GM10847 (cell line): Measurements from ENCODE around the gene GTF3C6.
A peak's percentile ranks its signal among the peaks of the same experiment; 100 is the strongest.

Experiments used
- POLR2A ChIP-seq: IDR thresholded peaks from 2 replicates; pipeline ENCODE4 v1.6.1; 2011; ENCODE audit not compliant: insufficient read length; ENCODE audit errors: extremely low read depth

GTF3C6 gene, protein sequence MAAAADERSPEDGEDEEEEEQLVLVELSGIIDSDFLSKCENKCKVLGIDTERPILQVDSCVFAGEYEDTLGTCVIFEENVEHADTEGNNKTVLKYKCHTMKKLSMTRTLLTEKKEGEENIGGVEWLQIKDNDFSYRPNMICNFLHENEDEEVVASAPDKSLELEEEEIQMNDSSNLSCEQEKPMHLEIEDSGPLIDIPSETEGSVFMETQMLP

GRCh38 chr6:110958329-110959192, at the start of gene GTF3C6:
TSS of gene GTF3C6 (plus strand) at chr6:110958706. CDS start at chr6:110958770, 64 bp downstream.
- peak; percentile 98 for TF ChIP-seq POLR2A

- TF ChIP-seq POLR2A = no peak
These were observed 27.7 kb upstream of the GTF3C6 start for GRCh38 chr6:110930781-110931180.

GRCh38 chr6:110933912-110934311, 24.6 kb upstream of the GTF3C6 start:
- TF ChIP-seq POLR2A = no peak

DNA sequence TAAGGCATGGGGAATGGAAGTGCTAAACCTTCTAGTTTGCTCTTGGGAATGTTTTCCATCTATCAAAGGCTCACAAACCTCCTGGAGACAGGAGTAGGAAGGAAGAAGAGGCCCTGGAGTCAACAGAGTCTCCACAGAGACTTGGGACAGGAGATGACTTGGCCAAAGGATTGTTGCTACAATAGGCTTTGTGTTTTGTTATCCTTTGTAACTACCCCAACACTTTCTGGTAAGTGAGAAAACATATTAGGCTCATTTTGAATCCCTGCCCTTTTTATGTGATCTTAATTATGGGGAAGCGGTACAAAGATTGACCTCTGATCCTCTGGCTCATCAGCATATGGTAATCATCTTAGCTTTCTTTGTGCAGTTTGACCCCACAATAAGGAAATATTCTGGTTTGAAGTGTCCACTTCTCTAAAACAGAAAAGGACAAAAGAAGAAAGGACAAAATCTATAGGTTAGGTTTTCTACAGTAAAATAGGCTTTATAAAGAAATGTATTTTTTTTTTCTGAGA, 24.1 kb upstream of the GTF3C6 start:
- no peak for TF ChIP-seq POLR2A

GRCh38 chr6:110935171-110935570, 23.3 kb upstream of the GTF3C6 start:
- TF ChIP-seq POLR2A = no peak

GRCh38 chr6:110938171-110938570, 20.3 kb upstream of the GTF3C6 start:
- no peak for TF ChIP-seq POLR2A

GRCh38 chr6:110939429-110940200, 18.9 kb upstream of the GTF3C6 start:
- TF ChIP-seq POLR2A = no peak

DNA sequence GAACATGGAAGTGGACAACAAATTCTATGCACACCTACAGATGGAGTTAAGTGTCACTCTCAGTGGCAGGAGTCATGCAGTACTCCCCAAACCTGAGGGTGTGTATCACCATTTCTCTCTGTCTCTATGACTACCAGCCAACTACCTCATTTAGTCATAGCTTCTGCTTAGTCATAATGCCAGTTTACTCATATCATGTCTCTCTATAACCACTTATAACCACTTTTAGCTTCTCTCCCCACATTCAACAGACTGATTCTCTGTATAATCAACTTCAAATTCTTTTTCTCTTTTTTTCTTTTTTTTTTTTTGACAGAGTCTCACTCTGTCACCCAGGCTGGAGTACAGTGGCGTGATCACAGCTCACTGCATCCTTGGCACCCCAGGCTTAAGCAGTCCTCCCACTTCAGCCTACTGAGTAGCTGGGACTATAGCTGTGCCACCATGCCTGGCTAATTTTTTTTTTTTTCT, 13.8 kb upstream of the GTF3C6 start:
- TF ChIP-seq POLR2A = no peak

- TF ChIP-seq POLR2A = no peak
These were observed 12.0 kb upstream of the GTF3C6 start for GRCh38 chr6:110946498-110946897.

GRCh38 chr6:110949679-110950285, 8.7 kb upstream of the GTF3C6 start:
- no peak for TF ChIP-seq POLR2A

DNA sequence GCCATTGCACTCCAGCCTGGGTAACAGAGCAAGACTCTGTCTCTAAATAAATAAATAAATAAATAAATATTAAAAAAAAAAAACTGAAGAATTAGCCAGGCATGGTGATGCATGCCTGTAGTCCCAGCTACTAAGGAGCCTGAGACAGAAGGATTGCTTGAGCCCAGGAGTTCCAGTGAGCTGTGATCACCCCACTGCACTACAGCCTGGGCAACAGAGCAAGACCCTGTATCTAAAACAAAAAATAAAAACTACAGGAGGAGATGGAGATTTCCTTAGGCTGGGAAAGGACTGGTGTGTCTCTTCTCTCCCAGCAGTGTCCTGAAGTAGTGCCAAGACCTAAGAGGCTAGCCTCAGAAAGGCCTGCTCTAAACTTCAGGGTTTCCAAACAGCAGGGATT, 8.1 kb upstream of the GTF3C6 start:
- no peak for TF ChIP-seq POLR2A

DNA sequence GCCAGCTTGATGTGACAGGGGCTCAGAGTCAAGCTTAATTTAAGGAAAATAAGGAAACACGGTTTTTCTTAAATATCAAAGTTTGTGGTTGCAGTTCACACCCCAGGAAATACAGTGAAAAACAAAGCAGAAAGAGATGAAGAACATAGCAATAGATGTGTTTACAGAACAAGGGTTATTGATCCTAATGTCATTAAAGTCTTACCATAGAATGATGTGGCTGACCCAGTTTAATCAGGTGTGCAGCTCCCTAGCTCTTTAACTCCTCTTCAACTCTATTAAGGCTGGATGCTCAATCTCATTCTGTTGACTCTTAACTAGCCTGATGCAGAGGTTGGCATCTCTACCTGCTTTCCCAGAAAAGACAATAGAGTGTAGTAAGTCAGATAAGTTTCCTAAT, 7.5 kb upstream of the GTF3C6 start:
- no peak for TF ChIP-seq POLR2A

- no peak for TF ChIP-seq POLR2A
These were observed 6.3 kb upstream of the GTF3C6 start for GRCh38 chr6:110951986-110952794.

- TF ChIP-seq POLR2A = no peak
These were observed 4.7 kb upstream of the GTF3C6 start for GRCh38 chr6:110953633-110954303.
